Gastrocnemius medialis (tissue), 4 donors: ENCODE results near the gene GHSR.

ENCODE experiments used
- POLR2A ChIP-seq, 2 donors: fragments of 450-650 bp; IDR thresholded peaks; one replicate each; pipeline ENCODE4 v1.6.1; 2017; ENCODE audit warnings: antibody characterized with exemption in 2 of 2, mild to moderate bottlenecking in 2 of 2, moderate library complexity in 2 of 2
- TF ChIP-seq, protein P1 (sequence below), 5 experiments: fragments of 450-650 bp in 3 of 5; fragments of 200-600 bp in 2 of 5; sonication (generic) in 2 of 5; IDR thresholded peaks in 4 of 5; conservative IDR thresholded peaks in 1 of 5; 1 replicate in 4 of 5; 2 replicates in 1 of 5; pipeline ENCODE4 v1.5.1; 2016 to 2019; ENCODE audit warnings: antibody characterized with exemption in 5 of 5, mild to moderate bottlenecking in 3 of 5, moderate library complexity in 3 of 5

DNA sequence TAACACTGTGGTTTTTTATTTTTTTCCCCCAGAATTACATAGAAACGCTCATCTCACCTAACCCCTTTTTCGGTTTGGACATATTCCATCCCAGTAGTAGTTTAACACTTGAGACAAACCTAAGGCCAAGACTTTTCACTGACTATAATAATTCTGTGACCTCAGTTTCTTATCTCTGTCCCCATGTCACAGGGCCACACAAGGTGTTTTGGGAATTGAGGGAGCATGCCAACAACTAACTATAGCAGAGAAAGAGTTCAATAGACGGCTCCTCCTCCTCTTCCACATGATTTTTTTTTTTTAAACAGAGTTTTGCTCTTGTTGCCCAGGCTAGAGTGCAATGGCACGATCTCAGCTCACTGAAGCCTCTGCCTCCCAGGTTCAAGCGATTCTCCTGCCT is 27.4 kb upstream of the GHSR start:
- TF ChIP-seq, protein P1, sequence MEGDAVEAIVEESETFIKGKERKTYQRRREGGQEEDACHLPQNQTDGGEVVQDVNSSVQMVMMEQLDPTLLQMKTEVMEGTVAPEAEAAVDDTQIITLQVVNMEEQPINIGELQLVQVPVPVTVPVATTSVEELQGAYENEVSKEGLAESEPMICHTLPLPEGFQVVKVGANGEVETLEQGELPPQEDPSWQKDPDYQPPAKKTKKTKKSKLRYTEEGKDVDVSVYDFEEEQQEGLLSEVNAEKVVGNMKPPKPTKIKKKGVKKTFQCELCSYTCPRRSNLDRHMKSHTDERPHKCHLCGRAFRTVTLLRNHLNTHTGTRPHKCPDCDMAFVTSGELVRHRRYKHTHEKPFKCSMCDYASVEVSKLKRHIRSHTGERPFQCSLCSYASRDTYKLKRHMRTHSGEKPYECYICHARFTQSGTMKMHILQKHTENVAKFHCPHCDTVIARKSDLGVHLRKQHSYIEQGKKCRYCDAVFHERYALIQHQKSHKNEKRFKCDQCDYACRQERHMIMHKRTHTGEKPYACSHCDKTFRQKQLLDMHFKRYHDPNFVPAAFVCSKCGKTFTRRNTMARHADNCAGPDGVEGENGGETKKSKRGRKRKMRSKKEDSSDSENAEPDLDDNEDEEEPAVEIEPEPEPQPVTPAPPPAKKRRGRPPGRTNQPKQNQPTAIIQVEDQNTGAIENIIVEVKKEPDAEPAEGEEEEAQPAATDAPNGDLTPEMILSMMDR (IDR thresholded peaks at IDR 0.05 in 4 of 5, conservative IDR thresholded peaks at IDR 0.05 in 1 of 5), result no peak
- TF ChIP-seq POLR2A (IDR thresholded peaks at IDR 0.05), result no peak
